Epidermal melanocyte (primary cell): ENCODE measurements around the gene SCMH1.
"Not testable (repeated sequence)": the region's sequence is repeated elsewhere in the genome, so short reads cannot be mapped to it uniquely, and the experiment has no call there.

Experiments used
- DNase-seq: peaks from one replicate; pipeline ENCODE4 v3.0.0; 2011; ENCODE audit warnings: low spot score; ENCODE audit not compliant: insufficient read length

Gene SCMH1

DNA sequence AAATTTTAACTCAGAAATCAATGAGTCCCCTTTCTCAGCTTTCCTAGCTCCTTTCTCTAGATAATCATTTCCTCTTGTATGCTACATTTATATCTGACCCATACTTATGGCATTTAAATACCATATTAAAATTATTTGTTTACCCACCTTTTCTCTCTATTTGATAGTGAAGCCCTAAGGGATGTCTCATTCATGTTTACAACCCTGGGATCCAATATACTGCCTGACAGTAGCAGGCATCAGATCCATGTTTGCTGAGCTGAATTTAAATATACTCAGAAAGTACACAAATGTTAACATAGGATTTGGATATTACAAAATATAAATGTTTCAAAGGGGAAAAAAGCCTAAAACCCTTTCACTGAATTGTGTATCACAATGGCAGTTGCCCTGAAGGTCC lies 26.5 kb downstream of the SCMH1 start:
- DNase-seq = no peak

DNA sequence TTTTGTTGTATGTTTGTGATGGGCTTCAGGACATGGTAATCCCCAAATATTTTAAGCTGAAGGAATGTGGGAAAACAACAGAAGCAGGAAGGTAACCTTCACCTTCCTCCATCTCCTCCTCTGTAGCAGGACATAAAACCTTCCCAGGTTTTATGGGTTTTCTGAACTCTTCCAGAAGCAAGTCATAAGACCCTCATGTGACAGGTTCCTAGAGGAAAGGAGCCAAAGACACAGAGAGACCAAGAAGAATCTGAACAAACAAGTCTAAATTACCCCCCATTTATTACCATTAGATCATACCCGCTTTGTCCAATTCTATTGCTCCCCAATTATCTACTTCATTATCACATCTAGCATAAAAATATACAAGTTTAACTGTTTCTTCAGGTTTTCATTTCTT lies 28.8 kb downstream of the SCMH1 start:
- DNase-seq = no peak

GRCh38 chr1:41211608-41212007 lies 30.5 kb downstream of the SCMH1 start:
- not testable (repeated sequence) for DNase-seq

DNA sequence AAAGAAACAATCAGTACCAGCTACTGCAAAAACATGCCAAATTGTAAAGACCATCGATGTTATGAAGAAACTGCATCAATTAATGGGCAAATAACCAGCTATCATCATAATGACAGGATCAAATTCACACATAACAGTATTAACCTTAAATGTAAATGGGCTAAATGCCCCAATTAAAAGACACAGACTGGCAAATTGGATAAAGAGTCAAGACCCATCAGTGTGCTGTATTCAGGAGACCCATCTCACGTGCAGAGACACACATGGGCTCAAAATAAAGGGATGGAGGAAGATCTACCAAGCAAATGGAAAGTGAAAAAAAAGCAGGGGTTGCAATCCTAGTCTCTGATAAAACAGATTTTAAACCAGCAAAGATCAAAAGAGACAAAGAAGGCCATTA lies 35.1 kb downstream of the SCMH1 start:
- DNase-seq = not testable (repeated sequence)

DNA sequence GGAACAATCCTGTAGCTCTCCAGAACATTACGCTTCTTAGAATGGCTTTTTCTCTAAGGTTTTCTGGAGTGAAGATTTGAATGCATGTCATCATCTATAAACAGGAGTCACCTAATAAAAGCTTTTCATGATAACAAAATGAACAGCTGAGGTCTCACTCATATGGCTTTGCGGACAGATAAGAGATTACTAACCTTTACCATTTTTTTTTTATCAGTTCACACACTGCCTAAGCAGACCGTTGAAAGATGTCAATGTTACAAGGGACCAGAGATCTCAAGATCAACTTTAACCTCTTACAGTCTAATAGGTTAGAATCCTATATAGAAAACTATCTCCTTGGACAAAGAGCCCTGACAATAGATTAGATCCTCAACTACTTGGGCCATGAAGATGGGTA lies 41.4 kb downstream of the SCMH1 start:
- DNase-seq = no peak

GRCh38 chr1:41199375-41199774 lies 42.7 kb downstream of the SCMH1 start:
- no peak for DNase-seq

GRCh38 chr1:41192456-41193178 lies 49.5 kb downstream of the SCMH1 start:
- no peak for DNase-seq

- no peak for DNase-seq
Observed at GRCh38 chr1:41184446-41184845, 57.7 kb downstream of the SCMH1 start.

DNA sequence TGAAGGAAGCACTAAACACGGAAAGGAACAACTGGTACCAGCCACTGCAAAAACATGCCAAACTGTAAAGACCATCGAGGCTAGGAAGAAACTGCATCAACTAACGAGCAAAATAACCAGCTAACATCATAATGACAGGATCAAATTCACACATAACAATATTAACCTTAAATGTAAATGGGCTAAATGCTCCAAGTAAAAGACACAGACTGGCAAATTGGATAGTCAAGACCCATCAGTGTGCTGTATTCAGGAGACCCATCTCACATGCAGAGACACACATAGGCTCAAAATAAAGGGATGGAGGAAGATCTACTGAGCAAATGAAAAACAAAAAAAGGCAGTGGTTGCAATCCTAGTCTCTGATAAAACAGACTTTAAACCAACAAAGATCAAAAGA lies 63.9 kb downstream of the SCMH1 start:
- DNase-seq = not testable (repeated sequence)

- no peak for DNase-seq
Observed at GRCh38 chr1:41175546-41175945, 66.6 kb downstream of the SCMH1 start.

- no peak for DNase-seq
Observed at GRCh38 chr1:41174170-41174569, 67.9 kb downstream of the SCMH1 start.

DNA sequence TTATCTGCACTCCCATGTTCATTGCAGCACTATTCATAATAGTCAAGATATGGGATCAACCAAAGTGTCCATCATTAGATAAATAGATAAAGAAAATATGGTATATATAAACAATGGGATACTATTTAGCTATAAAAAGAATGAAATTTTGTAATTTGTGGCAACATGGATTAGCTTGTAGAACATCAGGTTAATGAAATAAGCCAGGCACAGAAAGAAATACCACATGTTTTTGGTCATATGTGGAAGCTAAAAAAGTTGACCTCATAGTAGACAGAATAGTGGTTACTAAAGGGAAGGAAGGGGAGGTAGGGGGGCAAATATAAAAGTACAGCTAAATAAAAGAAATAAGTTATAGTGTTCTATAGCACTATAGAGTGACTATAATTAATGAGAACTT lies 68.5 kb downstream of the SCMH1 start:
- DNase-seq = no peak

DNA sequence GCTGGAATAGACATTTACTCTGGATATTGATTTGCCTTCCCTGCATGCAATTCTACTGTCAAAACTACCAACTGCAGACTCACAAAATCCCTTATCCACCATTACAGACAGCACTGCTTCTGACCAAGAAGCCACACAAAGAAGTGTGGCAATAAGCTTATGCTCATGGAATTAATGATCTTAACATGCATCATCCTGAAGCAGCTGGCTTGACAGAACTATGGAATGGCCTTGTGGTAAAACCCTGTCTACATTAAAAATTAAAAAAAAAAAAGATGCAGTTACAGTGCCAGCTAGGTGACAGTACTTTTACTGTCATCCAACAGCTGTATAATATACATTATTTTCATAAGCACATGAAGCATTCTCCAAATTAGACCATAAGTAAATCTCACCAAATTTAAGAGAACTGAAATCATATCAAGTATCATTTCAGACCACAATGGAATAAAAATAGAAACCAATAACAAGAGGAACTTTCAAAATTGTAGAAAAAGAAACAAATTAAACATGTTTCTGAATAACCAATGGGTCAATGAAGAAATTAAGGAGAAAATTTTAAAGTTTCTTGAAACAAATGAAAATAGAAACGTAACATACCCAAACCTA lies 70.7 kb downstream of the SCMH1 start:
- no peak for DNase-seq

- no peak for DNase-seq
Observed at GRCh38 chr1:41169799-41170180, 72.3 kb downstream of the SCMH1 start.

DNA sequence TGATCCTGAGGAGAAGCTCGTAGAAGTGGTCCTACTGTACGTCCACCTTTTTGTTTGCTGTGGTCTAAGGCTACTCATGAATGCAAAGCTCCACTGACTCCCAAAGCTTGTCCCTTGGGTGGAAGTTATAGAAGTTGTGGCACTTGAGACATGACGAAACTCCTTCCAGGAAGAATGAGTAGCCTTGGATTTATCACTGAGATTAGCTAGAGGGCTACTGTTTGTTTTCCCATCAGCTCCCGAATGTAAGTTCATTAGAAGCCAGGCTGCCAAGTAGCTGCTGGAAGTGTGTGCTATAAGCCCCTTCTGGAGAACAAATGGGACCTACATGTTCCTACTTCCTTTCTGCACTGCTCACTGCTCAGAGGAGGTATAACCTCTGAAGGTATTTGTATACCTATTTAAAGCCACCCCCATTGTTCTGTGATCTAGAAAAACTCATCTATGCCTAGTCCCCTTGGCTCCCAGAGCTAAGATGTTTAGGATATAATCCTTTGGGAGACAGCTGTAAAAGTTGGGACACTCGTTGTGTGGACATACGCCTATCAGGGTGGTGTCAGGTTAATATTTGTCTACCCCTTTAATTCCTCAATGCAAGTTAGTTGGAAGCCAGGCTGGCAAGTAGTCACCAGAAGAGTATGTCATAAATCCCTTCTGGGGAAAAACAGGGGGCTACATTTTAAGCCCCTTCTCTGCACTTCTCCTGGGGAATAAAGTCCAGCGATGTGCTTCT lies 72.9 kb downstream of the SCMH1 start:
- no peak for DNase-seq

GRCh38 chr1:41167667-41168066 lies 74.4 kb downstream of the SCMH1 start:
- DNase-seq = no peak

GRCh38 chr1:41164727-41165126 lies 77.4 kb downstream of the SCMH1 start:
- DNase-seq = no peak

GRCh38 chr1:41162441-41162840 lies 79.7 kb downstream of the SCMH1 start:
- no peak for DNase-seq

GRCh38 chr1:41161846-41162245 lies 80.3 kb downstream of the SCMH1 start:
- DNase-seq = no peak

GRCh38 chr1:41160498-41161110 lies 81.5 kb downstream of the SCMH1 start:
- DNase-seq = no peak

DNA sequence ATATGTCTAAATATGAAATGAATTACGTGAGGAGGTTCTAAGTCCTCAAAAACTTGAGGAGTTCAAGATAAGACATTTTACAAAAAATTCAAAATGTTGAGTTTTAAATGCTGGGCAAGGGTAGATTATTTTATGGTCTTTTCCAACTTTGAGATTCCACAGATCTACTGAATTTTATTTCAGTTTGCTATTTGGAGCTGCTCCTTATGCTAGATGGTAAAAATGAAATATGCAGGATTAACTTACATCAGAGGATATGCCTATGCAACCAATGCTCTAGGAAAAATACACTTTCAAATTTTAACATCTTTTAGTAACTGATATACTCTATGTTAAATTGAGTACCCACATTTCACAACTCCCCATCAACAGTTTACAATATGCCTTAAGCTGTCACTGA lies 83.1 kb downstream of the SCMH1 start:
- DNase-seq = no peak
